Measurements from ENCODE around the gene MMP7. TPM values are rescaled to one million over a fixed set of nuclear protein-coding genes. Genes with fewer than 3 reads are reported as not detected.
A peak's percentile ranks its signal among the peaks of the same experiment; 100 is the strongest.

Gene MMP7
- total and polyA plus RNA-seq, 3 experiments from 2014 or later = not detected

DNA sequence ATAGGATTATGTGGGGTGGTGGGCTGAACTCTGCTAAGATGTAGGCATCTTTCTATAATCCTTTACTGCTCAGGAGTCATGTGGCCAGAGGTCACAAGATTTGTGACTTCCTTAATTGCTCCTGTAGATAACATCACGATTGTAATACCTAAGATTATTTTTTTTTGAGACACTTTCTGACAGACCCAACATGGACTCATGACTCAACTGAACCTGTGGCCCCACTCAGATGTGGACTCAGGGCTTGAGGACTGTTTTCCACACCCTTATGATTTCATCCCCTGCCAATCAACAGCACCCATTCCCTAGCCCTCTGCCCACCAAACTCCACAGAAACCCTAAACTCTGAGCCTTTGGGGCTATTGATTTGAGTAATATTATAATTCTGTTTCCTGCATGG is 35.6 kb upstream of the MMP7 start:
- Mint-ChIP-seq H3K4me1 (peaks cover 25 to 32% (median 31%) of the 10 kb centered on the region in 3 donors), H3K4me3 (no peak overlapping the region), H3K9me3 (peaks cover 0 to 20% (median 6%) of the 10 kb centered on the region in 5 donors), H3K27ac (peak overlapping the region in 1 of 8 donors; percentile 47), H3K27me3 (peaks cover 0 to 3% of the 10 kb centered on the region in 2 donors), H3K36me3 (peaks cover 0 to 25% (median 2%) of the 10 kb centered on the region in 3 donors)
- Histone ChIP-seq H3K9me3 (ENCODE audit: low read length) (no peaks in the 10 kb centered on the region), H3K4me3 (ENCODE audit: low read length) (no peak overlapping the region), H3K36me3 (ENCODE audit: insufficient read depth, low read length) (no peaks in the 10 kb centered on the region), H3K27ac (ENCODE audit: low read depth, low read length) (no peak overlapping the region), H3K27me3 (ENCODE audit: insufficient read depth, low read length, poor library complexity, severe bottlenecking) (no peaks in the 10 kb centered on the region), H3K4me1 (ENCODE audit: insufficient read depth, low read length) (peaks cover 21% of the 10 kb centered on the region)
- CTCF ChIA-PET = no interaction called here
- POLR2A ChIA-PET = no interaction called here
- no peak for DNase-seq

DNA sequence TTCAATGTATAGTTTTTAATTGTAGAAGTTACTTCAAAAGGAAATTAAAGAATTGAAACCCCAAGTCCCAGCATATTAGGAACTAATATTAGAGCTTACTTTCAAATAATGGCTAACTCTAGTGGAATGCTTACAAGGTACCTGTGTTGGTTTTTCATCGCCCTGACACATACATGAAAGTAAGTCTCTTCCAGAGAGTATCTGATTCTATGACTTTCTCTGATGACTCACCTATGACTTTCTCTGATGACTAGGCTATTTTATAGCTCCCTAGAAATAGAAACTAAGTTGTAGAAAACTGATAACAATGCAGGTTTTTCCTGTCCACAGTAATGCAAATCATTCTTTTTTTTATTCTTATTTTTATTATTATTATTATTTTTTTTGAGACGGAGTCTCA is 33.6 kb upstream of the MMP7 start:
- H3K27me3 Mint-ChIP-seq = peaks cover 0 to under 1% of the 10 kb centered on the region in 2 donors
- peaks cover 38% of the 10 kb centered on the region for H3K4me1 ChIP-seq (ENCODE audit: insufficient read depth, low read length)
- peak overlapping the region in 1 of 8 donors; percentile 19 for H3K27ac Mint-ChIP-seq
- POLR2A ChIA-PET = no interaction called here
- CTCF ChIA-PET = no interaction called here
- peaks cover 0 to 15% (median 2%) of the 10 kb centered on the region in 3 donors for H3K36me3 Mint-ChIP-seq
- no peaks in the 10 kb centered on the region for H3K9me3 ChIP-seq (ENCODE audit: low read length)
- DNase-seq = no peak
- H3K4me3 ChIP-seq (ENCODE audit: low read length) = no peak overlapping the region
- H3K9me3 Mint-ChIP-seq = peaks cover 0 to 16% (median 6%) of the 10 kb centered on the region in 5 donors
- H3K27me3 ChIP-seq (ENCODE audit: insufficient read depth, low read length, poor library complexity, severe bottlenecking) = no peaks in the 10 kb centered on the region
- H3K27ac ChIP-seq (ENCODE audit: low read depth, low read length) = no peak overlapping the region
- H3K4me3 Mint-ChIP-seq = no peak overlapping the region
- H3K36me3 ChIP-seq (ENCODE audit: insufficient read depth, low read length) = no peaks in the 10 kb centered on the region
- H3K4me1 Mint-ChIP-seq = peaks cover 43 to 52% (median 51%) of the 10 kb centered on the region in 3 donors

DNA sequence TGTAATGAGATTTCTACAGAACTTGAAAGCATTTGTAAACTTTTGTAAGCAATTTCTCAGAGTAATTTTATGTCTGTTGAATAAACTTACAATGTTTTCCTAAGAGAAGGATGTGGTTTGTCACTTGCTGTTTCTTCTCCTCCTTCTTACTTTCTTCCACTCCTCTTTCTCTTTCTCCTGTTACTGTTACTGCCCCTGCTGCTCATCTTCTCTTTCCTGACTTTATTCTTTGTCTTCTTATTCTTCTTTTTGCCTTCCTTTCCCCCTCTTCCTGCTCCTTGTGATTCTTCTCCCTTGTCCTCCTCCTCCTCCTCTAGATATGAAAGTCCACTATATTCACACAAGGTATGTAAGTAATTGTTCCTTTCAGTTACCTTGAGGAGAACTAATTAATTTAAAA is 31.1 kb upstream of the MMP7 start:
- ChIA-PET POLR2A (no interaction called here), CTCF (no interaction called here)
- Histone ChIP-seq H3K4me3 (ENCODE audit: low read length) (no peak overlapping the region), H3K4me1 (ENCODE audit: insufficient read depth, low read length) (peaks cover 39% of the 10 kb centered on the region), H3K36me3 (ENCODE audit: insufficient read depth, low read length) (no peaks in the 10 kb centered on the region), H3K9me3 (ENCODE audit: low read length) (no peaks in the 10 kb centered on the region), H3K27me3 (ENCODE audit: insufficient read depth, low read length, poor library complexity, severe bottlenecking) (no peaks in the 10 kb centered on the region), H3K27ac (ENCODE audit: low read depth, low read length) (no peak overlapping the region)
- peaks cover 45 to 54% (median 54%) of the 10 kb centered on the region in 3 donors for H3K4me1 Mint-ChIP-seq
- peak overlapping the region in 5 of 8 donors; percentile 6 to 80 (median 38) for H3K27ac Mint-ChIP-seq
- H3K9me3 Mint-ChIP-seq = peaks cover 0 to 5% (median 0%) of the 10 kb centered on the region in 5 donors
- H3K36me3 Mint-ChIP-seq = peaks cover 0 to 8% (median 0%) of the 10 kb centered on the region in 3 donors
- H3K4me3 Mint-ChIP-seq = peak overlapping the region; percentile 26 to 80 (median 59)
- H3K27me3 Mint-ChIP-seq = no peaks in the 10 kb centered on the region
- DNase-seq = no peak

DNA sequence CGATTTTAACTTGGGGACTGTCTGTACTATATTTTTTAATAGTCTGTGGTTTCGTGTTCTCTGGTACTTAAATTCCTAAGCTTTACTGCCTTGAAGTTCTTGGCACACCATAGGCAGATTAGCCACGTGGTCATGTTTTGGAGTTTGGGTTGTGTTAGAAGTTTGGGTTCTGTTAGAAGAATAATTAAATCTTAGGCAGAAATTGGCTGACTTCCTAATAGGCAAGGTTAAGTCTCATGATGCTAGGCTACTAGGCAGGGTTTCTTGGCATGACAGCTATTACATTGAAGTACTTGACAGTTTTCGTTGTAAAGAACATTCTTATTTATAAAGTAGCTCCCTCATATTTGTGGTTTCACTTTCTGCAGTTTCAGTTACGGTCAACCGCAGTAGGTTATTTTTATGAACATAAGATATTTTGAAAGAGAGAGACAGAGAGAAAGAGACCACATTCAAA is 30.0 kb upstream of the MMP7 start:
- ChIA-PET POLR2A (interaction anchor here (0.6 to 1.1 kb wide), 2 partner anchors 16 to 286 kb away, joined by 3 read pairs; no protein-coding TSS in a partner anchor), CTCF (interaction anchor here (1.2 kb wide), 1 partner anchor 36 kb away, joined by 3 read pairs; no protein-coding TSS in a partner anchor)
- Mint-ChIP-seq H3K4me3 (peak overlapping the region; percentile 44 to 81 (median 74)), H3K27ac (peak overlapping the region; percentile 17 to 93 (median 88)), H3K9me3 (no peaks in the 10 kb centered on the region), H3K4me1 (peaks cover 45 to 54% (median 54%) of the 10 kb centered on the region in 3 donors), H3K36me3 (peaks cover 0 to 3% (median 0%) of the 10 kb centered on the region in 3 donors), H3K27me3 (no peaks in the 10 kb centered on the region)
- peak in 2 of 5 donors; percentile 28 to 36 for DNase-seq
- H3K4me3 ChIP-seq (ENCODE audit: low read length) = peak overlapping the region; percentile 36
- H3K9me3 ChIP-seq (ENCODE audit: low read length) = no peaks in the 10 kb centered on the region
- no peaks in the 10 kb centered on the region for H3K36me3 ChIP-seq (ENCODE audit: insufficient read depth, low read length)
- H3K27me3 ChIP-seq (ENCODE audit: insufficient read depth, low read length, poor library complexity, severe bottlenecking) = no peaks in the 10 kb centered on the region
- H3K27ac ChIP-seq (ENCODE audit: low read depth, low read length) = no peak overlapping the region
- peaks cover 39% of the 10 kb centered on the region for H3K4me1 ChIP-seq (ENCODE audit: insufficient read depth, low read length)

DNA sequence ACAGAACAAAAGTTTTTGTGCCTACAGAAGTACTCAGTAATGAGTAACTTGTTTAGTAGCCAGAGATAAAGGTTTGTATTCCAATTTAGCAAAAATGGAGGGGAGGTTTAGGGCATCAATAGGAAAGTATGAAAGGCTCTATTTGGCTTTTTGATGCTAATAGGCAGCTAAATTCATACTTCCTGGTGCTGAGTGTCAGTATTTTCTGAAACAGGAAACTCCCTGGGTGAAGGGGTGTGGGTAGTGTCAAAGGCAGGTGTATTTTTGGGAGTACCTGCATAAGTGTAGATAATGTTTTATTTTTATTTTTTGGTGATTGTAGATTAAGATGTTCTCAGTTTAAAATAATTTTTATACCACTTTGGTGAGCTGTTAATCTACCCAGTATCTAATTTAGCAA is 29.3 kb upstream of the MMP7 start:
- Mint-ChIP-seq H3K27me3 (no peaks in the 10 kb centered on the region), H3K36me3 (peaks cover 0 to 3% (median 0%) of the 10 kb centered on the region in 3 donors), H3K4me1 (peaks cover 45 to 54% (median 54%) of the 10 kb centered on the region in 3 donors), H3K9me3 (no peaks in the 10 kb centered on the region), H3K27ac (peak overlapping the region in 7 of 8 donors; percentile 19 to 90 (median 57)), H3K4me3 (peak overlapping the region in 6 of 7 donors; percentile 11 to 54 (median 27))
- H3K36me3 ChIP-seq (ENCODE audit: insufficient read depth, low read length) = no peaks in the 10 kb centered on the region
- H3K9me3 ChIP-seq (ENCODE audit: low read length) = no peaks in the 10 kb centered on the region
- H3K4me3 ChIP-seq (ENCODE audit: low read length) = no peak overlapping the region
- peaks cover 39% of the 10 kb centered on the region for H3K4me1 ChIP-seq (ENCODE audit: insufficient read depth, low read length)
- ChIA-PET POLR2A (no interaction called here), CTCF (interaction anchor here (1.2 kb wide), 1 partner anchor 35 kb away, joined by 3 read pairs; no protein-coding TSS in a partner anchor)
- no peaks in the 10 kb centered on the region for H3K27me3 ChIP-seq (ENCODE audit: insufficient read depth, low read length, poor library complexity, severe bottlenecking)
- no peak overlapping the region for H3K27ac ChIP-seq (ENCODE audit: low read depth, low read length)
- DNase-seq = peak in 1 of 5 donors; percentile 24

DNA sequence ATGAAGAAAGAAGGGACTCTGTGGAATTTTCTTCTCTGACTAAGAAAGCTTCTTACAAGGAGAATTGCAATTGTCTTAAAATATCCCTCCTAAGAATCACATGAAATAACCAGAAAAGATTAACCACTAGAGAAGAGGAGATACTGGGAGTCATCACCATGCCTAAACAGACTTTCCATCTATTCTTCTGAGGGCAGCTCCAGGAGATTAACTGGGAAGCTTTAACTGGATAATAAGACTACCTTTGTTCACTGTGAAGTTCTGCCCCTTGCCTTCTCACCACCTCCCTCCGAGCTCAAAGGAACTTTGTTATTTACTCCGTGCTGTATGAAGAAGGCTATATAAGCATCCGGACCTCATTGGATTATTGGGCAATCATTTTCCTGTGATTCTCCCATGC is 24.5 kb upstream of the MMP7 start:
- Histone ChIP-seq H3K27me3 (ENCODE audit: insufficient read depth, low read length, poor library complexity, severe bottlenecking) (no peaks in the 10 kb centered on the region), H3K4me3 (ENCODE audit: low read length) (no peak overlapping the region), H3K9me3 (ENCODE audit: low read length) (no peaks in the 10 kb centered on the region), H3K4me1 (ENCODE audit: insufficient read depth, low read length) (peaks cover 11% of the 10 kb centered on the region), H3K27ac (ENCODE audit: low read depth, low read length) (no peak overlapping the region), H3K36me3 (ENCODE audit: insufficient read depth, low read length) (no peaks in the 10 kb centered on the region)
- peaks cover 0 to 7% of the 10 kb centered on the region in 2 donors for H3K27me3 Mint-ChIP-seq
- H3K4me1 Mint-ChIP-seq = peaks cover 12 to 13% (median 12%) of the 10 kb centered on the region in 3 donors
- H3K36me3 Mint-ChIP-seq = peaks cover 0 to 3% (median 3%) of the 10 kb centered on the region in 3 donors
- ChIA-PET CTCF (no interaction called here), POLR2A (no interaction called here)
- no peak for DNase-seq
- H3K27ac Mint-ChIP-seq = no peak overlapping the region
- H3K4me3 Mint-ChIP-seq = no peak overlapping the region
- no peaks in the 10 kb centered on the region for H3K9me3 Mint-ChIP-seq

DNA sequence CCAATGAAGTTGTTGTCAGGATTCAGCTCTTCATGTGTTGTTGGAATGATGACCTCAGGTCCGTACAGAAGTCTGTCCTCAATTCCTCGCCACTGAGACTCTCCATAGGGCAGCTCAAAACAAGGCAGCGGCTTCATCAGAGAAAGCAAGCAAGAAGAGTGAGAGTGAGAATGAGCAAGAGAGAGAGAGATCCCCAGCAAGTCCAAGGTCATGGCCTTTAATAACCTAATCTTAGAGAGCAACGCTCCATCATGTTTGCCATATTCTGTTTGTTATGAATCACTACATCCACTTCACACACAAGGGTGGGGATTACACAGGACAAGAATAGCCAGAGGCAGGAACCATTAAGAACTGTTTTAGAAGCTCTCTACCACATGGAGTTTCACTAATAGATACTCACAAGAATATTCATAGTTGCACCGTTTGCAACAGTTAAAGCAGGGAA is 23.3 kb upstream of the MMP7 start:
- Histone ChIP-seq H3K27me3 (ENCODE audit: insufficient read depth, low read length, poor library complexity, severe bottlenecking) (no peaks in the 10 kb centered on the region), H3K36me3 (ENCODE audit: insufficient read depth, low read length) (no peaks in the 10 kb centered on the region), H3K27ac (ENCODE audit: low read depth, low read length) (no peak overlapping the region), H3K4me1 (ENCODE audit: insufficient read depth, low read length) (no peaks in the 10 kb centered on the region), H3K4me3 (ENCODE audit: low read length) (no peak overlapping the region), H3K9me3 (ENCODE audit: low read length) (no peaks in the 10 kb centered on the region)
- no peak for DNase-seq
- H3K36me3 Mint-ChIP-seq = peaks cover 0 to 3% (median 0%) of the 10 kb centered on the region in 3 donors
- no peaks in the 10 kb centered on the region for H3K9me3 Mint-ChIP-seq
- H3K27me3 Mint-ChIP-seq = peaks cover 0 to 7% of the 10 kb centered on the region in 2 donors
- H3K27ac Mint-ChIP-seq = no peak overlapping the region
- ChIA-PET CTCF (no interaction called here), POLR2A (no interaction called here)
- H3K4me1 Mint-ChIP-seq = peaks cover 0 to under 1% (median 0%) of the 10 kb centered on the region in 3 donors
- no peak overlapping the region for H3K4me3 Mint-ChIP-seq

DNA sequence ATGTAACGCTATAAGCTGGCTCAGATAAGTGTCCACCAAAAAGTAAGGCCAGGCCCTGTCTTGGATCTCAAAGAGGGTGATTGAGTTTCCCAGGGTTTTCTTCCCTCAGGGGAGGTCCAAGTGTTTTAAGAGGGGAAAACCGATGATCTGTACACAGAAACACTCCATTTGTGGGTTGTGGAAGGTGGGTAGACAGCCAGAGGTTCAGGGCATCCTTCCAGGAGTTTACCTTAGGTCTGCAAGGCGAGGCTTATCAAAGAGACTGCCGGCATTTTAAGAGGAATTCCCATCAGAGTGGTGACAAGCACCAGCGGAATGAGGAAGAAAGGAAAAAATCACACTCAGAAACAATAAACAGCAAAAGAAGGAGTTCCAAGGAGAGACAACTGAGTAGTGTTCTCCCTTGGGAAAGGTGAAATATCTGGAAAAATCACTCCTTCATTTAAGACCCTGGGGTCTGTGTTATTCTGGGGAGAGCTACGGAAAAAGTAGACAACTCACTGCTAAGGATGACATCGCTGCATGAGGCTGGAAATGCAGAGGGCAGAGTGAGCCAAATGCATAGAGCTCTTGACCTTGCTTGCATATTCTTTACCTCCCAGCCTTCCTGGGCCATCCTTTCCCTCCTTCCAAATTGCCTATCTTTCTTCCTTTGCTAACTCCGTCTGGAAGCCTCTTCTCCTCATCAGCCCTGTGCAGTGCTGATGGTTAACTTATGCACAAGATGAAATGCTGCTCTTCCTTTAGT is 22.1 kb upstream of the MMP7 start:
- CTCF ChIA-PET = no interaction called here
- Mint-ChIP-seq H3K4me3 (no peak overlapping the region), H3K9me3 (no peaks in the 10 kb centered on the region), H3K36me3 (peaks cover 0 to 3% (median 0%) of the 10 kb centered on the region in 3 donors), H3K27me3 (peaks cover 0 to 7% of the 10 kb centered on the region in 2 donors), H3K4me1 (no peaks in the 10 kb centered on the region), H3K27ac (peak overlapping the region in 1 of 8 donors; percentile 30)
- Histone ChIP-seq H3K36me3 (ENCODE audit: insufficient read depth, low read length) (no peaks in the 10 kb centered on the region), H3K4me1 (ENCODE audit: insufficient read depth, low read length) (no peaks in the 10 kb centered on the region), H3K27ac (ENCODE audit: low read depth, low read length) (no peak overlapping the region), H3K4me3 (ENCODE audit: low read length) (no peak overlapping the region), H3K27me3 (ENCODE audit: insufficient read depth, low read length, poor library complexity, severe bottlenecking) (no peaks in the 10 kb centered on the region), H3K9me3 (ENCODE audit: low read length) (no peaks in the 10 kb centered on the region)
- POLR2A ChIA-PET = no interaction called here
- no peak for DNase-seq
